BLaER1 treated with 17β-estradiol and CSF1 and Interleukin-3, amounts not matched to agents 10 nM and 100 nM (cell line): ENCODE measurements around the gene SULT4A1.
A peak's percentile ranks its signal among the peaks of the same experiment; 100 is the strongest.

ENCODE experiments used
- H3K27ac ChIP-seq, 11 experiments: shearing (Covaris generic); formaldehyde crosslinking; 2 replicates each; pipeline ENCODE4 v1.8.1; 2022
- H3K27me3 ChIP-seq, 11 experiments: shearing (Covaris generic); formaldehyde crosslinking; 2 replicates each; pipeline ENCODE4 v1.8.1; 2022
- H3K36me3 ChIP-seq, 11 experiments: shearing (Covaris generic); formaldehyde crosslinking; 2 replicates each; pipeline ENCODE4 v1.8.1; 2022
- H3K4me1 ChIP-seq, 10 experiments: shearing (Covaris generic); formaldehyde crosslinking; 2 replicates each; pipeline ENCODE4 v1.8.1; 2022
- H3K4me2 ChIP-seq, 11 experiments: shearing (Covaris generic); formaldehyde crosslinking; 2 replicates each; pipeline ENCODE4 v1.8.1; 2022
- H3K4me3 ChIP-seq, 10 experiments: shearing (Covaris generic); formaldehyde crosslinking; 2 replicates each; pipeline ENCODE4 v1.8.1; 2022
- H3K9ac ChIP-seq, 11 experiments: shearing (Covaris generic); formaldehyde crosslinking; 2 replicates each; pipeline ENCODE4 v1.8.1; 2022
- H3K9me3 ChIP-seq, 11 experiments: shearing (Covaris generic); formaldehyde crosslinking; replicated peaks in 1 of 11; 2 replicates each; pipeline ENCODE4 v1.8.1; 2022
- H4K20me1 ChIP-seq, 11 experiments: shearing (Covaris generic); formaldehyde crosslinking; 2 replicates each; pipeline ENCODE4 v1.8.1; 2022
- Cebpa-rat ChIP-seq, 11 experiments: shearing (Covaris generic); IDR thresholded peaks; 2 replicates each; pipeline ENCODE4 v1.8.1; 2022

SULT4A1 gene

DNA sequence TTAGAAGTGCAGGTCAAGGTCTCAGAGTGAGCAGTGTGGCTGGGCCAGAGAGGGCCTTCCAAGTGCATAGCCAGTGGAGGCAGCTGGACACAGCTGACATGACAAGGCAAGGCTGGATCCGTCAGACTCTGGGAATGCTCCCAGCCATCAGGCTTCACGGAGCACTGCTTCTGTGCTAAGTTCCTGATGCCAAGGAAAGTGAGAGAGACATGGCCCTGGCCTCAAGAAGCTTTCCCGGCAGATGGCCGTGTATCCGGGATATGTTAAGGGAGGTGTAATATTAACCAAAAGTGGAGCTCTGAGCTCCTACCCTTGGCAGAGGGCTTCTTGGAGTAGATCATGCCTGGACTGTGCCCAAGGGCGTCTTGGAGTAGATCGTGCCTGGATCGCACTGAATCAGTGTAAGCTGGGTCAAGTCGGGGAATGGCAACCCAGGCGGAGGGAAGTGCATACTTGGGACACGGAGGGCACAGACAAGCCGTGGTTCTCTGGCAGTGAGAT is 42.8 kb downstream of the SULT4A1 start:
- Histone ChIP-seq H3K36me3 (no peaks in the 10 kb centered on the region), H3K9me3 (no peaks in the 10 kb centered on the region), H3K4me1 (no peaks in the 10 kb centered on the region; a peak in 1 of 20 replicates), H3K9ac (no peak overlapping the region), H3K4me3 (no peak overlapping the region), H3K27me3 (no peaks in the 10 kb centered on the region), H3K27ac (no peak overlapping the region), H3K4me2 (no peak overlapping the region), H4K20me1 (peaks cover 0 to 6% (median 0%) of the 10 kb centered on the region in 11 experiments; a peak in 2 of 22 replicates)
- no peak for TF ChIP-seq Cebpa-rat (IDR thresholded peaks at IDR 0.05)

DNA sequence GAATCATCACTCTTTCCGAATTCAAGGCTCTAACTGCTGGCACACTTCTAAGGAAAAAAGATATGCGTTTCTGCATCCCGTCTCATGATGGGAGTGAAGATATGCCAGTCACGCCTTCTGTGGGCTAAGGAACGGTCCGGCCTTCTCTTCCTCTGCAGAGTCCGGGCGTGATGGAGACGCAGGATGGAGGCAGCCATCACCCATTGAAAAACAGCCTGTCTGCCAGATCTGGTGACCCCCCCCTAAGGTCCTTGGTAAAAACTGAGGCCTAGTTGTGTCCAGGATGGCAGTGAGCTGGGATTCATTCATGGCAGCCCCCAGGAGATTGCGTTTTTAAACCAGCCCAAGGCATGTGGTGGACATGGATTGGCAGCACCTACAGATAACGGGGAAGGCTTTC is 43.3 kb downstream of the SULT4A1 start:
- Histone ChIP-seq H3K4me2 (no peak overlapping the region), H3K4me3 (no peak overlapping the region), H3K9me3 (no peaks in the 10 kb centered on the region), H3K27ac (no peak overlapping the region), H3K9ac (no peak overlapping the region), H3K27me3 (no peaks in the 10 kb centered on the region), H4K20me1 (peaks cover 0 to 6% (median 0%) of the 10 kb centered on the region in 11 experiments; a peak in 2 of 22 replicates), H3K4me1 (no peaks in the 10 kb centered on the region; a peak in 1 of 20 replicates), H3K36me3 (no peaks in the 10 kb centered on the region)
- no peak for TF ChIP-seq Cebpa-rat (IDR thresholded peaks at IDR 0.05)

DNA sequence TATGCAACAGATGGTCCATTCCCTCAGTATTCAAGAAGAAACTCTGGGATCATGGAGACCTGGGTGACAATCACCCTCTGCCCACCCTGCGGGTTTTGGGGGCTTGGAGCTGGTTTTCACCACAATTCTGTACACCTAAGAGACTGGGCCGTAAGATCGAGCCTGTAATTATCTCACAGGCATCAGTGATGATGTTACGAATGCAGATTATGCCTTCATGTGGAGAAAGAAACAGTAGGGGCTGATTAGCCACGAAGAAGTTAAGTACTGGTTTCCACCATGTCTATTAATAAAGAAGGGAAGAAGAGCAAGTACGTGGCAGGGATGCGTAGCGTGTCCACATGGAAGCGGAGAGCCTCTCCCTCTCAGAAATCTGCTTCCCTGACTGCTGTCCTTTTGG is 44.9 kb downstream of the SULT4A1 start:
- no peak for TF ChIP-seq Cebpa-rat (IDR thresholded peaks at IDR 0.05)
- Histone ChIP-seq H3K27me3 (no peaks in the 10 kb centered on the region), H3K9me3 (no peaks in the 10 kb centered on the region), H3K36me3 (no peaks in the 10 kb centered on the region), H3K4me2 (no peak overlapping the region), H3K9ac (no peak overlapping the region), H3K4me3 (no peak overlapping the region), H3K4me1 (peaks cover 10 to 15% (median 11%) of the 10 kb centered on the region in 10 experiments; a peak in 19 of 20 replicates), H4K20me1 (peaks cover 0 to 6% (median 0%) of the 10 kb centered on the region in 11 experiments; a peak in 2 of 22 replicates), H3K27ac (no peak overlapping the region)

DNA sequence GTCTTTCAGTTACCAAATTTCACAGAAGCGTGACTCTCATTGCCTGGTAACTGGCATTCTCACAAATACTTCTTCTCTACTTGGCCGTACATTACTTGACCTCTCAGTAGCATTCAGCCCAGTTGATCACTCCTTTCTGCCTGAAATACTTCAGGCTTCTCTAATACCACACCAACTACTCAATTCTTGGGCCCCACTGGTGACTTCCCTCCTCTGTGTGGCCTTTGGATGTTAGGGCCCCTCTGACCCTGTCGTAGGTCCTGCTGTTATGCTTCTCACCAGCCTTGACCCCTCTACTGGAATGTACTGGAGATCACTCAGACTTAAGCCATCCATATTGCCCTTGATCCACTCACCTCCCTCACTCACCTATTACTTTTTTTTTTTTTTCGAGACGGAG is 48.0 kb downstream of the SULT4A1 start:
- Histone ChIP-seq H3K27ac (no peak overlapping the region), H3K4me2 (no peak overlapping the region), H3K9me3 (no peaks in the 10 kb centered on the region), H3K4me1 (peaks cover 14 to 21% (median 17%) of the 10 kb centered on the region in 10 experiments), H3K27me3 (no peaks in the 10 kb centered on the region), H4K20me1 (no peaks in the 10 kb centered on the region; a peak in 1 of 22 replicates), H3K4me3 (no peak overlapping the region), H3K36me3 (no peaks in the 10 kb centered on the region), H3K9ac (no peak overlapping the region)
- TF ChIP-seq Cebpa-rat (IDR thresholded peaks at IDR 0.05) = no peak

DNA sequence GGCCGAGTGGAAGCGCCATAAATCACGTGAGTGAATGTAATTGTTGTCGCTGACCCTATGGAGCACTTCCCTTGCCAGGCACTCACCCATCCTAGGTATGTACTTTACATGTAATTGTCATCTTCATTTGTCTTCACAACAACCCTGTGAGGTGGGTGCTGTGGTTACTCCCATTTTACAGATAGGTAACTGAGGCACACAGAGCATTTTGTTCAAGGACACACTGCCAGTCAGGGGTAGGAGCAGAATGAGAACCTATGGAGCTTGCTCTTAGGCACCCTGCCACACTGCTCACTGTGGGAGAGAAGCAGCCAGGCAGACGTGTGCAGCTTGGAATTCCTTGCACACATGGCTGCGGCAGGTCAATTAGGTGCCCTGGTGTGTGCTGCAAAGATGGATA is 49.4 kb downstream of the SULT4A1 start:
- Histone ChIP-seq H3K9me3 (no peaks in the 10 kb centered on the region), H3K4me2 (peak overlapping the region; percentile 87 to 98 (median 92)), H4K20me1 (no peaks in the 10 kb centered on the region), H3K9ac (peak overlapping the region; percentile 80 to 91 (median 84)), H3K27ac (peak overlapping the region; percentile 81 to 90 (median 86); a peak in 21 of 22 replicates), H3K36me3 (no peaks in the 10 kb centered on the region), H3K27me3 (no peaks in the 10 kb centered on the region), H3K4me3 (peak overlapping the region; percentile 70 to 83 (median 76)), H3K4me1 (peaks cover 14 to 21% (median 17%) of the 10 kb centered on the region in 10 experiments)
- TF ChIP-seq Cebpa-rat (IDR thresholded peaks at IDR 0.05) = no peak

DNA sequence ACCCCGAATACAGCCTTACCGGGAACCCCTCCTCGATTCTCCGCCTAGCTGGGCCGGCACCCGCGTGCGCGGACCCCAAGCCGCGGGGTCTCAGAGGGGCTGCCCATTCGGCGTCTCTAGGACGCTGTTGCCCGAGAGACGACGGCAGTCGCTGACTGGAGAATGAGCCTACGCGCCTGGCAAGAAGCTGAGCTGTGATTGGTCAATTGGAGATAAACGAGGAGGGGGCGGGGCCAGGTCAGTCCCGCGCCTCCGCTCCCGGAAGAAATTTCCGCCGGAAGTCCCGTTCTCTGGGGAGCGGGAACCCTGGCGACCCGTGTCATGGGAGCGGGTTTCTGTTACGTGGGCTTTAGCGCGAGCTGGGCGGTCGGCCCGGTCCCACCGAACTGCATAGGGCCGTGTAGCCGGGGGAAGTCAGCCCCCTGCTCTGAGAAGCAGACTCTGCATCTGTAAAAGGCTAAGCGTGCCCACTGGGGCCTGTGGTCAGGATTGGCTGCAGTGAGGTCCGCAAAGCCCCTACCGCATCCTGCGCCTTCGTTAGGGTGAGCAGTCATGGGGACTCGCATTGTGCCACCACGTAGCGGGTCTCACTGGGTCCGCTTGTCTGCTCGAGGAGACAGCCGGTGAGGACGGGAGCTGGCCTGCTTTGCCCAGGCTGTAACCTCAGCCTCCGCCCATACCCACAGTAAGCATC is 50.0 kb downstream of the SULT4A1 start, which contains the start of gene EFCAB6:
TSS of gene EFCAB6 (minus strand) at position 157 of the 694 bp plus-strand sequence. CDS start 29,987 bp downstream, outside the sequence.
- TF ChIP-seq Cebpa-rat (IDR thresholded peaks at IDR 0.05) = no peak
- Histone ChIP-seq H3K9ac (peak within 1 kb of the TSS; percentile 80 to 91 (median 84)), H3K4me2 (peak within 1 kb of the TSS; percentile 87 to 98 (median 92)), H3K9me3 (no peaks in the 10 kb centered on the region), H4K20me1 (no peaks in the 10 kb centered on the region), H3K4me1 (peaks cover 14 to 21% (median 17%) of the 10 kb centered on the region in 10 experiments), H3K4me3 (peak within 1 kb of the TSS; percentile 70 to 83 (median 76)), H3K27me3 (no peaks in the 10 kb centered on the region), H3K27ac (peak within 1 kb of the TSS; percentile 81 to 90 (median 86)), H3K36me3 (no peaks in the 10 kb centered on the region)

DNA sequence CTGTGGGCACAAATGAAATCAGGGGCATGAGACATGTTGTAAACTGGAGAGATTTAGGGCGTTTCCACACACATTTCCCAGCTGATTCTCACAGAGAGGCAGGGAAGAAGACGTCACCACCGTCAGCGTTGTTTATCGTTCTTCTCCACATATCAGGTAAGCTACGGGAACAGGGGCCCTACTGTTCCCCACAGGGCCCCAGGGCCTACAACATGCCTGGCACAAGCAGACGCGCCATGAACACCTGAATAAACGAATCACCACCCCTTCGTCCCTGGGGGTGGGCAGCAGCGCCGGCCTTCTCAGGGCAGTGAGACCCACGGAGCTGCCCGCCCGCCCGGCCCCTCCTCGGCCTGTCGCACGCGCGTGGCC is 50.5 kb downstream of the SULT4A1 start:
- Histone ChIP-seq H3K27ac (peak overlapping the region; percentile 23 to 90 (median 86); a peak in 17 of 22 replicates), H4K20me1 (no peaks in the 10 kb centered on the region), H3K4me2 (peak overlapping the region; percentile 87 to 98 (median 92)), H3K4me1 (peaks cover 14 to 21% (median 17%) of the 10 kb centered on the region in 10 experiments), H3K4me3 (peak overlapping the region; percentile 70 to 83 (median 76)), H3K9ac (peak overlapping the region; percentile 80 to 91 (median 84)), H3K27me3 (no peaks in the 10 kb centered on the region), H3K9me3 (no peaks in the 10 kb centered on the region), H3K36me3 (no peaks in the 10 kb centered on the region)
- no peak for TF ChIP-seq Cebpa-rat (IDR thresholded peaks at IDR 0.05)

DNA sequence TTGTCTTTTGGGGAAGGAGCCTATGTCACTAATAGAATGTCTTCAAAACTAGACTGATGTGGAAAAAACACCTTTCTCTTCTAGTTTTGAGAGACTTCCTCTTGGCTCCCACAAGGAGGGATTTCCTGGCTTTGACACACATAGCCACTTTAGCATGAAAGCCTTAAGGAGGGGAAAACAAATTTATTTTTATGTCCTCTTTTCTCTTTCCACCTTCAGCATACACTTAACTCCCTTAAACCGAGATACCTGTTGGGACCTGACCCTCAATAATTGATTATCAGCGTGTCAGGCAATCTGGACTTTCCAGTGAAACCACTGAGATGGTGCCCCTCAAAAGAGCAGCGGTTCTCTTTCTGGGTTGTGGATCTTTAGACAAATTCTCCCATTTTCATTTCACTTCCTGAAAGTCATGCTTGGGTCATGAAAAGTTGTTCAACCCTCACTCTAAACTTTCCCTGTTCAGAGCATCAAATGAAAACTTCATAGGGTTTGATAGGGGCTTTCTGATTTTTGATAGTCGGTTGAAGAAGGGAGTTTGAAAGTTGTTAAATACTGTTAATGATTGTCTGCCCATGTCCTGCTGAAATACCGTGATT is 59.3 kb downstream of the SULT4A1 start:
- Histone ChIP-seq H3K27me3 (no peaks in the 10 kb centered on the region), H3K4me2 (peak overlapping the region in 8 of 11 experiments; percentile 7 to 61 (median 34); a peak in 12 of 22 replicates), H3K9me3 (peaks cover 19 to 28% (median 23%) of the 10 kb centered on the region in 11 experiments), H3K4me3 (no peak overlapping the region), H3K36me3 (no peaks in the 10 kb centered on the region), H3K27ac (no peak overlapping the region), H3K9ac (no peak overlapping the region), H4K20me1 (no peaks in the 10 kb centered on the region), H3K4me1 (peaks cover 4 to 20% (median 15%) of the 10 kb centered on the region in 10 experiments; a peak in 17 of 20 replicates)
- TF ChIP-seq Cebpa-rat (IDR thresholded peaks at IDR 0.05) = no peak

DNA sequence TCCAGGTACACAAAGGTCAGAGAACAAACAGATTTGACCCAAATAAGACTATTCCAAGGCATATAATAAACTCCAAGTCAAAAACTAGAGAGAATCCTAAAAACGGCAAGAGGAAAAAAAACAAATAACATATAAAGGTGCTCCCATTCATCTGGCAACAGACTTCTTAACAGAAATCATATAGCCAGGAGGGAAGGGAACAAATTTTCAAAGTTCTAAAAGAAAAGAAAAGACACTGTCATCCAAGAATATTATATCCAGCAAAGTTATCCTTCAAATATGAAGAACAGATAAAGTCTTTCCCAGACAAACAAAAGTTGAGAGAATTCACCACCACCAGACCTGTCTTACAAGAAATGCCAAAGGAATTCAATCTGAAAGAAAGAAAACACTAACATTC is 61.3 kb downstream of the SULT4A1 start:
- Histone ChIP-seq H3K4me2 (no peak overlapping the region), H3K4me3 (no peak overlapping the region), H4K20me1 (no peaks in the 10 kb centered on the region), H3K9ac (no peak overlapping the region), H3K27ac (no peak overlapping the region), H3K4me1 (peaks cover 4 to 20% (median 15%) of the 10 kb centered on the region in 10 experiments; a peak in 17 of 20 replicates), H3K27me3 (no peaks in the 10 kb centered on the region), H3K36me3 (no peaks in the 10 kb centered on the region), H3K9me3 (peaks cover 19 to 28% (median 23%) of the 10 kb centered on the region in 11 experiments)
- no peak for TF ChIP-seq Cebpa-rat (IDR thresholded peaks at IDR 0.05)
